GM06990 (cell line): Measurements from ENCODE around the gene FAM131A.

Experiments
- DNase-seq: peaks from one replicate; pipeline ENCODE4 v3.0.0-alpha.2; 2011; ENCODE audit not compliant: insufficient read length; ENCODE audit errors: extremely low read depth
- H3K27me3 ChIP-seq: replicated peaks from 2 replicates; pipeline ENCODE4 v1.6.0; 2011; ENCODE audit warnings: low read length; ENCODE audit not compliant: control insufficient read depth, insufficient read depth
- H3K36me3 ChIP-seq: 2 replicates; pipeline ENCODE4 v1.5.1; 2011; ENCODE audit warnings: low read length; ENCODE audit not compliant: control insufficient read depth, insufficient read depth
- H3K4me3 ChIP-seq: replicated peaks from 2 replicates; pipeline ENCODE4 v1.5.1; 2011; ENCODE audit warnings: low read depth, mild to moderate bottlenecking, control low read depth, low read length
- CTCF ChIP-seq: IDR thresholded peaks from 2 replicates; pipeline ENCODE4 v1.5.1; 2011; ENCODE audit warnings: low read length, control low read depth, mild to moderate bottlenecking, inconsistent platforms; ENCODE audit not compliant: insufficient read depth, poor library complexity, severe bottlenecking

FAM131A gene

GRCh38 chr3:184361932-184362667 lies 24.7 kb downstream of the FAM131A start:
- Histone ChIP-seq H3K36me3 (peaks cover 4% of the 10 kb centered on the region), H3K4me3 (peak overlapping the region; percentile 95), H3K27me3 (no peaks in the 10 kb centered on the region; the same call in 1 of the 2 replicates)
- TF ChIP-seq CTCF: no peak
- DNase-seq: peak; percentile 61

GRCh38 chr3:184362668-184363546 lies 25.5 kb downstream of the FAM131A start:
- H3K36me3 ChIP-seq: peaks cover 4% of the 10 kb centered on the region
- H3K4me3 ChIP-seq: peak overlapping the region; percentile 95
- peak; percentile 74 for TF ChIP-seq CTCF
- H3K27me3 ChIP-seq: no peaks in the 10 kb centered on the region; the same call in 1 of the 2 replicates
- peak; percentile 97 for DNase-seq

GRCh38 chr3:184366619-184367289 lies 29.4 kb downstream of the FAM131A start:
- Histone ChIP-seq H3K27me3 (no peaks in the 10 kb centered on the region), H3K4me3 (no peak overlapping the region), H3K36me3 (peaks cover 6% of the 10 kb centered on the region)
- no peak for DNase-seq
- no peak for TF ChIP-seq CTCF

- no peak for TF ChIP-seq CTCF
- Histone ChIP-seq H3K27me3 (no peaks in the 10 kb centered on the region), H3K36me3 (peaks cover 6% of the 10 kb centered on the region), H3K4me3 (no peak overlapping the region)
- no peak for DNase-seq
Measured at GRCh38 chr3:184368116-184368515, 30.7 kb downstream of the FAM131A start.

- Histone ChIP-seq H3K36me3 (peaks cover 6% of the 10 kb centered on the region), H3K27me3 (peaks cover 2% of the 10 kb centered on the region; the same call in 1 of the 2 replicates), H3K4me3 (no peak overlapping the region)
- DNase-seq: no peak
- no peak for TF ChIP-seq CTCF
Measured at GRCh38 chr3:184368586-184369183, 31.3 kb downstream of the FAM131A start.
